ENCODE measurements around the gene HSPA6.
"Not testable (repeated sequence)": the region's sequence is repeated elsewhere in the genome, so short reads cannot be mapped to it uniquely, and the experiment has no call there.

HSPA6 gene

GRCh38 chr1:161503394-161503748 is 21.0 kb upstream of the HSPA6 start:
- in situ Hi-C loops (cut with HindIII; ENCODE audit: low sequenced_read_pairs), result no loop called here
- TF ChIP-seq CTCF (IDR thresholded peaks at IDR 0.05; ENCODE audit: low read depth, low read length), result no peak
- no peak for DNase-seq (ENCODE audit: low read depth, low spot score)
- no peak overlapping the region for H3K4me3 ChIP-seq (ENCODE audit: low read depth, low read length)

- in situ Hi-C loops (cut with HindIII; ENCODE audit: low sequenced_read_pairs), result no loop called here
- no peak overlapping the region for H3K4me3 ChIP-seq (ENCODE audit: low read depth, low read length)
- no peak for DNase-seq (ENCODE audit: low read depth, low spot score)
- TF ChIP-seq CTCF (IDR thresholded peaks at IDR 0.05; ENCODE audit: low read depth, low read length), result no peak
Observed at GRCh38 chr1:161505686-161506085, 18.7 kb upstream of the HSPA6 start.

GRCh38 chr1:161506336-161507223 is 17.8 kb upstream of the HSPA6 start:
- in situ Hi-C loops (cut with HindIII; ENCODE audit: low sequenced_read_pairs), result no loop called here
- TF ChIP-seq CTCF (IDR thresholded peaks at IDR 0.05; ENCODE audit: low read depth, low read length), result no peak
- H3K4me3 ChIP-seq (ENCODE audit: low read depth, low read length), result no peak overlapping the region
- DNase-seq (ENCODE audit: low read depth, low spot score), result no peak

GRCh38 chr1:161510477-161510876 is 13.9 kb upstream of the HSPA6 start:
- in situ Hi-C loops (cut with HindIII; ENCODE audit: low sequenced_read_pairs), result no loop called here

GRCh38 chr1:161511018-161511755 is 13.2 kb upstream of the HSPA6 start:
- TF ChIP-seq CTCF (IDR thresholded peaks at IDR 0.05; ENCODE audit: low read depth, low read length), result no peak
- no peak overlapping the region for H3K4me3 ChIP-seq (ENCODE audit: low read depth, low read length)
- in situ Hi-C loops (cut with HindIII; ENCODE audit: low sequenced_read_pairs), result no loop called here
- DNase-seq (ENCODE audit: low read depth, low spot score), result no peak

More at GRCh38 chr1:161510477-161510876, 13.9 kb upstream of the HSPA6 start:
- DNase-seq (ENCODE audit: low read depth, low spot score), result no peak
- no peak for TF ChIP-seq CTCF (IDR thresholded peaks at IDR 0.05; ENCODE audit: low read depth, low read length)
- H3K4me3 ChIP-seq (ENCODE audit: low read depth, low read length), result no peak overlapping the region

- TF ChIP-seq CTCF (IDR thresholded peaks at IDR 0.05; ENCODE audit: low read depth, low read length), result no peak
- no peak overlapping the region for H3K4me3 ChIP-seq (ENCODE audit: low read depth, low read length)
- in situ Hi-C loops (cut with HindIII; ENCODE audit: low sequenced_read_pairs), result no loop called here
- DNase-seq (ENCODE audit: low read depth, low spot score), result no peak
Observed at GRCh38 chr1:161511756-161512060, 12.6 kb upstream of the HSPA6 start.

GRCh38 chr1:161512636-161513447 is 11.5 kb upstream of the HSPA6 start:
- in situ Hi-C loops (cut with HindIII; ENCODE audit: low sequenced_read_pairs); DNase-seq (ENCODE audit: low read depth, low spot score); H3K4me3 ChIP-seq (ENCODE audit: low read depth, low read length): not testable (repeated sequence)

- H3K4me3 ChIP-seq (ENCODE audit: low read depth, low read length); in situ Hi-C loops (cut with HindIII; ENCODE audit: low sequenced_read_pairs): not testable (repeated sequence)
Observed at GRCh38 chr1:161513448-161513780, 10.9 kb upstream of the HSPA6 start.

GRCh38 chr1:161513953-161514352 is 10.4 kb upstream of the HSPA6 start:
- in situ Hi-C loops (cut with HindIII; ENCODE audit: low sequenced_read_pairs); DNase-seq (ENCODE audit: low read depth, low spot score); H3K4me3 ChIP-seq (ENCODE audit: low read depth, low read length): not testable (repeated sequence)

More at GRCh38 chr1:161513448-161513780, 10.9 kb upstream of the HSPA6 start:
- not testable (repeated sequence) for DNase-seq (ENCODE audit: low read depth, low spot score)

Measured in astrocyte of the spinal cord (primary cell).